Activated T-cell treated with anti-CD3 and anti-CD28 coated beads, Interleukin-2, amount 50 U/mL, for 72 hours (primary cell): Measurements from ENCODE around the gene POU2F1. TPM values are rescaled to one million over a fixed set of nuclear protein-coding genes. Genes with fewer than 3 reads are reported as not detected.

ENCODE experiments used
- total RNA-seq, 2 donors: library from RNA; stranded (reverse); gene quantifications; one replicate each; pipeline ENCODE4 v1.2.3, GENCODE V29; 2022

POU2F1 gene
- total RNA-seq, 2 donors from 2014 or later: 29.4 to 39.6 TPM

Other genes with a start within 250 kb of the POU2F1 start
- 10 to 100 TPM; 15.8 to 18.5 TPM for gene ILDR2, start 245.3 kb upstream of the POU2F1 start, total RNA-seq
- under 1 TPM in 1 of 2 donors, not detected in 1; 0.60 TPM for gene MAEL, start 231.6 kb upstream of the POU2F1 start, total RNA-seq
- 1 to 10 TPM; 2.6 to 5.2 TPM for gene GPA33, start 130.5 kb upstream of the POU2F1 start, total RNA-seq
- gene STYXL2, start 126.8 kb upstream of the POU2F1 start, total RNA-seq: under 1 TPM; 0.07 to 0.24 TPM